K562 (cell line): ENCODE data around the gene LENG9. TPM values are rescaled to one million over a fixed set of nuclear protein-coding genes. Genes with fewer than 3 reads are reported as not detected.

ENCODE experiments used
- FOXK2 ChIP-seq, 2 experiments: fragments of 450-650 bp; IDR thresholded peaks in 1 of 2; conservative IDR thresholded peaks in 1 of 2; 2 replicates each; pipeline ENCODE4 v1.6.1; 2016; ENCODE audit warnings: low read depth in 2 of 2, mild to moderate bottlenecking in 1 of 2
- FUS ChIP-seq: fragments of 200-400 bp; formaldehyde crosslinking; optimal IDR thresholded peaks from 2 replicates; pipeline ENCODE3; 2017; ENCODE audit warnings: low read depth, low read length
- HNRNPLL ChIP-seq: fragments of 200-400 bp; formaldehyde crosslinking; IDR thresholded peaks from 2 replicates; pipeline ENCODE4 v1.6.1; 2017; ENCODE audit warnings: low read length, low read depth, mild to moderate bottlenecking; ENCODE audit not compliant: poor library complexity, severe bottlenecking
- JUN ChIP-seq, 2 experiments: sonication (generic) in 1 of 2; formaldehyde crosslinking in 1 of 2; IDR thresholded peaks; 2 replicates each; pipeline versions ENCODE4 v1.6.1 to v1.8.0; 2012 to 2022; ENCODE audit warnings: borderline replicate concordance in 2 of 2, mild to moderate bottlenecking in 2 of 2, improper control_type of control experiment in 1 of 2, low read depth in 1 of 2, low read length in 1 of 2, missing genetic modification reagents in 1 of 2
- L3MBTL2 ChIP-seq: fragments of 450-650 bp; IDR thresholded peaks from 2 replicates; pipeline ENCODE4 v1.6.1; 2016; ENCODE audit warnings: mild to moderate bottlenecking, moderate library complexity
- TAF15 ChIP-seq: fragments of 200-400 bp; formaldehyde crosslinking; IDR thresholded peaks from 2 replicates; pipeline ENCODE4 v1.6.1; 2017; ENCODE audit warnings: mild to moderate bottlenecking, low read depth, low read length, moderate library complexity
- ZFX ChIP-seq: sonication (generic); formaldehyde crosslinking; IDR thresholded peaks from 2 replicates; pipeline ENCODE4 v1.8.0; 2022; ENCODE audit warnings: mild to moderate bottlenecking, missing genetic modification reagents, moderate library complexity
- polyA plus RNA-seq, 8 experiments: library from polyadenylated mRNA; depleted of rRNA in 4 of 8; stranded (reverse) in 5 of 8; unstranded in 3 of 8; fragments of >200 nt; fragmentation: Nextera tagmentation in 2 of 8; fragmentation: Illumina TruSeq in 1 of 8; extraction: Ambion mirVana in 2 of 8; extraction: Trizol in 1 of 8; gene quantifications; 2 replicates each; pipeline versions ENCODE4 v1.2.1 to v1.2.3, GENCODE V29; 2011 to 2014; ENCODE audit warnings: inconsistent platforms in 1 of 8, missing spikeins in 1 of 8
- total RNA-seq, 7 experiments: library from RNA; depleted of rRNA in 6 of 7; stranded (reverse); fragments of >200 nt in 6 of 7; fragmentation: Illumina TruSeq in 2 of 7; extraction: Trizol in 2 of 7; gene quantifications; 2 replicates each; pipeline versions ENCODE4 v1.2.1 to v1.2.3, GENCODE V29; 2011 to 2021; ENCODE audit warnings: low replicate concordance in 1 of 7
- TF ChIP-seq, protein P1 (sequence below): fragments of 450-650 bp; IDR thresholded peaks from 2 replicates; pipeline ENCODE4 v1.6.1; 2014; ENCODE audit warnings: low read depth, mild to moderate bottlenecking, moderate library complexity, borderline replicate concordance
- TF ChIP-seq, protein P2 (sequence below): sonication (generic); formaldehyde crosslinking; IDR thresholded peaks from 2 replicates; pipeline ENCODE4 v1.8.1; 2023; ENCODE audit warnings: missing genetic modification reagents, mild to moderate bottlenecking, borderline replicate concordance
- TF ChIP-seq, protein P3 (sequence below), 3 experiments: fragments of 200-800 bp in 1 of 3; fragments of 250-450 bp in 1 of 3; fragments of 450-650 bp in 1 of 3; sonication (Bioruptor Pico) in 1 of 3; sonication (Bioruptor generic) in 1 of 3; formaldehyde crosslinking in 1 of 3; IDR thresholded peaks; 2 replicates each; pipeline versions ENCODE4 v1.6.1 to v1.8.0; 2016 to 2022; ENCODE audit warnings: mild to moderate bottlenecking in 2 of 3, missing genetic modification characterization in 2 of 3, missing compliant biosample characterization in 1 of 3, moderate library complexity in 1 of 3
- TF ChIP-seq, protein P4 (sequence below): fragments of 250-450 bp; sonication (Bioruptor Pico); IDR thresholded peaks from 2 replicates; pipeline ENCODE4 v1.8.0; 2021; ENCODE audit warnings: borderline replicate concordance, mild to moderate bottlenecking, moderate library complexity; ENCODE audit not compliant: poor library complexity, severe bottlenecking

LENG9 gene
- total and polyA plus RNA-seq, 9 of the 15 experiments (the other 6 are each of a cell fraction or from before 2014, with no cell fraction given): 0.06 to 0.64 (median 0.33) TPM; not detected in 1

DNA sequence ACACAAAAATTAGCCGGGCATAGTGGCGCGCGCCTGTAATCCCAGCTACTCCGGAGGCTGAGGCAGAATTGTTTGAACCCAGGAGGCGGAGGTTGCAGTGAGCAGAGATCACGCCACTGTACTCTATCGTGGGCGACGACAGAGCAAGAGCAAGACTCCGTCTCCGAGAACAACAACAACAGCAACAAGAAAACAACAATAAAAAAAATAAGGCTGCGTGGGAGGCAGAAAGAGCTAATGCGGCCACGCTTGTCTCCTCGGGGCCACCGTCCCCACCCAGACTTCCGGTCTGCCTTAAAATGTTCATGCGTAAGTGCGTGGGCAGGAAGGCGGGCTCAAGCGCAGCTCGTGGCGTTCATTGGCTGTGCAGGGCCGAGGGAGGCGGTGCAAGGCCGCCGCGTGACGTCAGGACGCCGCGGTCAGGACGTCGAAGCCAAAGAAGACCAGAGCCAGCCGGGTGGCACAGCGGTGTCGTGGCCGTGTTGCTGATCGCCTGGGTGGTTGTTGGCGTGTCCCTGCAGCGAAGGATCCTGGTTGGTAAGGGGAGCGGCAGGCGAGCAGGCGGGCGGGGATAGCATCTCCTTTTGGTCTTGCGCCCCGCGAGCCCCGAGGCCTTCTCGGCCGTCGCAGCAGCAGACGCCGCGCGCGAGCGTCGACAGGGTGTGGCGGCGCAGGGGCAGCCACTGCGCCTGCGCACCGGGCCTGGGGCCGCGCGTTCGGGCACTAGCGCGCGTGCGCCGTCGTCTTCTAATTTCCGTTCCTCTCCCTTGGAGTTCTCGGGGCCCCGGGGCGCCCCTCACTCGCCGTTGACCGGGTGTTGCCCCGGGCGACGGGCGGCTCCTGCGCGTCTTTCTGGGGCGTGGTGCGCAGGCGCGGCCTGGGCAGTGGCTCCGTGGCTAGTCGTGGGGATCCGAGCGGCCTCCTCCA is 14.5 kb downstream of the LENG9 start, which contains the start of gene LENG8 (continued):
- peak; percentile 99 for TF ChIP-seq L3MBTL2
- TF ChIP-seq, protein P1, sequence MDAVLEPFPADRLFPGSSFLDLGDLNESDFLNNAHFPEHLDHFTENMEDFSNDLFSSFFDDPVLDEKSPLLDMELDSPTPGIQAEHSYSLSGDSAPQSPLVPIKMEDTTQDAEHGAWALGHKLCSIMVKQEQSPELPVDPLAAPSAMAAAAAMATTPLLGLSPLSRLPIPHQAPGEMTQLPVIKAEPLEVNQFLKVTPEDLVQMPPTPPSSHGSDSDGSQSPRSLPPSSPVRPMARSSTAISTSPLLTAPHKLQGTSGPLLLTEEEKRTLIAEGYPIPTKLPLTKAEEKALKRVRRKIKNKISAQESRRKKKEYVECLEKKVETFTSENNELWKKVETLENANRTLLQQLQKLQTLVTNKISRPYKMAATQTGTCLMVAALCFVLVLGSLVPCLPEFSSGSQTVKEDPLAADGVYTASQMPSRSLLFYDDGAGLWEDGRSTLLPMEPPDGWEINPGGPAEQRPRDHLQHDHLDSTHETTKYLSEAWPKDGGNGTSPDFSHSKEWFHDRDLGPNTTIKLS: peak; percentile 92; the same call in 1 of the 2 replicates
- TF ChIP-seq, protein P2, sequence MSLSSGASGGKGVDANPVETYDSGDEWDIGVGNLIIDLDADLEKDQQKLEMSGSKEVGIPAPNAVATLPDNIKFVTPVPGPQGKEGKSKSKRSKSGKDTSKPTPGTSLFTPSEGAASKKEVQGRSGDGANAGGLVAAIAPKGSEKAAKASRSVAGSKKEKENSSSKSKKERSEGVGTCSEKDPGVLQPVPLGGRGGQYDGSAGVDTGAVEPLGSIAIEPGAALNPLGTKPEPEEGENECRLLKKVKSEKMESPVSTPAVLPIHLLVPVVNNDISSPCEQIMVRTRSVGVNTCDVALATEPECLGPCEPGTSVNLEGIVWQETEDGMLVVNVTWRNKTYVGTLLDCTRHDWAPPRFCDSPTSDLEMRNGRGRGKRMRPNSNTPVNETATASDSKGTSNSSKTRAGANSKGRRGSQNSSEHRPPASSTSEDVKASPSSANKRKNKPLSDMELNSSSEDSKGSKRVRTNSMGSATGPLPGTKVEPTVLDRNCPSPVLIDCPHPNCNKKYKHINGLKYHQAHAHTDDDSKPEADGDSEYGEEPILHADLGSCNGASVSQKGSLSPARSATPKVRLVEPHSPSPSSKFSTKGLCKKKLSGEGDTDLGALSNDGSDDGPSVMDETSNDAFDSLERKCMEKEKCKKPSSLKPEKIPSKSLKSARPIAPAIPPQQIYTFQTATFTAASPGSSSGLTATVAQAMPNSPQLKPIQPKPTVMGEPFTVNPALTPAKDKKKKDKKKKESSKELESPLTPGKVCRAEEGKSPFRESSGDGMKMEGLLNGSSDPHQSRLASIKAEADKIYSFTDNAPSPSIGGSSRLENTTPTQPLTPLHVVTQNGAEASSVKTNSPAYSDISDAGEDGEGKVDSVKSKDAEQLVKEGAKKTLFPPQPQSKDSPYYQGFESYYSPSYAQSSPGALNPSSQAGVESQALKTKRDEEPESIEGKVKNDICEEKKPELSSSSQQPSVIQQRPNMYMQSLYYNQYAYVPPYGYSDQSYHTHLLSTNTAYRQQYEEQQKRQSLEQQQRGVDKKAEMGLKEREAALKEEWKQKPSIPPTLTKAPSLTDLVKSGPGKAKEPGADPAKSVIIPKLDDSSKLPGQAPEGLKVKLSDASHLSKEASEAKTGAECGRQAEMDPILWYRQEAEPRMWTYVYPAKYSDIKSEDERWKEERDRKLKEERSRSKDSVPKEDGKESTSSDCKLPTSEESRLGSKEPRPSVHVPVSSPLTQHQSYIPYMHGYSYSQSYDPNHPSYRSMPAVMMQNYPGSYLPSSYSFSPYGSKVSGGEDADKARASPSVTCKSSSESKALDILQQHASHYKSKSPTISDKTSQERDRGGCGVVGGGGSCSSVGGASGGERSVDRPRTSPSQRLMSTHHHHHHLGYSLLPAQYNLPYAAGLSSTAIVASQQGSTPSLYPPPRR (CRISPR knock-in tag): no peak; the same call in 1 of the 2 replicates
- TF ChIP-seq, protein P3, sequence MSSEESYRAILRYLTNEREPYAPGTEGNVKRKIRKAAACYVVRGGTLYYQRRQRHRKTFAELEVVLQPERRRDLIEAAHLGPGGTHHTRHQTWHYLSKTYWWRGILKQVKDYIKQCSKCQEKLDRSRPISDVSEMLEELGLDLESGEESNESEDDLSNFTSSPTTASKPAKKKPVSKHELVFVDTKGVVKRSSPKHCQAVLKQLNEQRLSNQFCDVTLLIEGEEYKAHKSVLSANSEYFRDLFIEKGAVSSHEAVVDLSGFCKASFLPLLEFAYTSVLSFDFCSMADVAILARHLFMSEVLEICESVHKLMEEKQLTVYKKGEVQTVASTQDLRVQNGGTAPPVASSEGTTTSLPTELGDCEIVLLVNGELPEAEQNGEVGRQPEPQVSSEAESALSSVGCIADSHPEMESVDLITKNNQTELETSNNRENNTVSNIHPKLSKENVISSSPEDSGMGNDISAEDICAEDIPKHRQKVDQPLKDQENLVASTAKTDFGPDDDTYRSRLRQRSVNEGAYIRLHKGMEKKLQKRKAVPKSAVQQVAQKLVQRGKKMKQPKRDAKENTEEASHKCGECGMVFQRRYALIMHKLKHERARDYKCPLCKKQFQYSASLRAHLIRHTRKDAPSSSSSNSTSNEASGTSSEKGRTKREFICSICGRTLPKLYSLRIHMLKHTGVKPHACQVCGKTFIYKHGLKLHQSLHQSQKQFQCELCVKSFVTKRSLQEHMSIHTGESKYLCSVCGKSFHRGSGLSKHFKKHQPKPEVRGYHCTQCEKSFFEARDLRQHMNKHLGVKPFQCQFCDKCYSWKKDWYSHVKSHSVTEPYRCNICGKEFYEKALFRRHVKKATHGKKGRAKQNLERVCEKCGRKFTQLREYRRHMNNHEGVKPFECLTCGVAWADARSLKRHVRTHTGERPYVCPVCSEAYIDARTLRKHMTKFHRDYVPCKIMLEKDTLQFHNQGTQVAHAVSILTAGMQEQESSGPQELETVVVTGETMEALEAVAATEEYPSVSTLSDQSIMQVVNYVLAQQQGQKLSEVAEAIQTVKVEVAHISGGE (CRISPR knock-in tag; IDR thresholded peaks at IDR 0.05): 0 out of 6 replicates have a peak, but pooled peaks of 1 of the 3 experiments have one; percentile 40
- peak; percentile 54 for TF ChIP-seq FUS
- TF ChIP-seq, protein P4, sequence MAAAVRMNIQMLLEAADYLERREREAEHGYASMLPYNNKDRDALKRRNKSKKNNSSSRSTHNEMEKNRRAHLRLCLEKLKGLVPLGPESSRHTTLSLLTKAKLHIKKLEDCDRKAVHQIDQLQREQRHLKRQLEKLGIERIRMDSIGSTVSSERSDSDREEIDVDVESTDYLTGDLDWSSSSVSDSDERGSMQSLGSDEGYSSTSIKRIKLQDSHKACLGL: peak; percentile 14
- peak; percentile 45 to 59; a peak in 3 of 4 replicates for TF ChIP-seq FOXK2 (conservative IDR thresholded peaks at IDR 0.05 in 1 of 2, IDR thresholded peaks at IDR 0.05 in 1 of 2; ENCODE audit: low read depth in 2 of 2)
- TF ChIP-seq TAF15: no peak
- peak; percentile 98 for TF ChIP-seq ZFX (CRISPR knock-in tag)
- 0 out of 2 replicates have a peak, but pooled peaks have one; percentile 45 for TF ChIP-seq JUN (IDR thresholded peaks at IDR 0.05; ENCODE audit: borderline replicate concordance, low read depth, low read length)
- TF ChIP-seq JUN (CRISPR knock-in tag; IDR thresholded peaks at IDR 0.05; ENCODE audit: borderline replicate concordance): 0 out of 2 replicates have a peak, but pooled peaks have one; percentile 93
- TF ChIP-seq HNRNPLL: peak; percentile 34
